ENCODE measurements around the gene GUSB.
"Not testable (repeated sequence)": the region's sequence is repeated elsewhere in the genome, so short reads cannot be mapped to it uniquely, and the experiment has no call there.

GRCh38 chr7:66005115-66005671 is 23.2 kb upstream of the GUSB start:
- TF ChIP-seq, protein P1, sequence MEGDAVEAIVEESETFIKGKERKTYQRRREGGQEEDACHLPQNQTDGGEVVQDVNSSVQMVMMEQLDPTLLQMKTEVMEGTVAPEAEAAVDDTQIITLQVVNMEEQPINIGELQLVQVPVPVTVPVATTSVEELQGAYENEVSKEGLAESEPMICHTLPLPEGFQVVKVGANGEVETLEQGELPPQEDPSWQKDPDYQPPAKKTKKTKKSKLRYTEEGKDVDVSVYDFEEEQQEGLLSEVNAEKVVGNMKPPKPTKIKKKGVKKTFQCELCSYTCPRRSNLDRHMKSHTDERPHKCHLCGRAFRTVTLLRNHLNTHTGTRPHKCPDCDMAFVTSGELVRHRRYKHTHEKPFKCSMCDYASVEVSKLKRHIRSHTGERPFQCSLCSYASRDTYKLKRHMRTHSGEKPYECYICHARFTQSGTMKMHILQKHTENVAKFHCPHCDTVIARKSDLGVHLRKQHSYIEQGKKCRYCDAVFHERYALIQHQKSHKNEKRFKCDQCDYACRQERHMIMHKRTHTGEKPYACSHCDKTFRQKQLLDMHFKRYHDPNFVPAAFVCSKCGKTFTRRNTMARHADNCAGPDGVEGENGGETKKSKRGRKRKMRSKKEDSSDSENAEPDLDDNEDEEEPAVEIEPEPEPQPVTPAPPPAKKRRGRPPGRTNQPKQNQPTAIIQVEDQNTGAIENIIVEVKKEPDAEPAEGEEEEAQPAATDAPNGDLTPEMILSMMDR (IDR thresholded peaks at IDR 0.05; ENCODE audit: low read depth, low read length, poor library complexity, severe bottlenecking), result not testable (repeated sequence)
- not testable (repeated sequence) for TF ChIP-seq EZH2phosphoT487 (IDR thresholded peaks at IDR 0.05; ENCODE audit: borderline replicate concordance, low read length)
